Ishikawa (cell line): ENCODE results near the gene NPHP4.

ENCODE experiments used
- CREB1 ChIP-seq: IDR thresholded peaks from 2 replicates; pipeline ENCODE4 v1.6.1; 2012; ENCODE audit warnings: low read depth
- EGR1 ChIP-seq: IDR thresholded peaks from 2 replicates; pipeline ENCODE4 v1.6.1; 2012
- REST ChIP-seq: IDR thresholded peaks from 2 replicates; pipeline ENCODE4 v1.6.1; 2012; ENCODE audit warnings: low read depth, mild to moderate bottlenecking
- USF1 ChIP-seq: IDR thresholded peaks from 2 replicates; pipeline ENCODE4 v1.6.1; 2012

GRCh38 chr1:5972198-5972520 lies 20.1 kb downstream of the NPHP4 start:
- TF ChIP-seq USF1 = no peak
- no peak for TF ChIP-seq REST
- TF ChIP-seq CREB1 = no peak
- no peak for TF ChIP-seq EGR1
